HG03095 (cell line): ENCODE data around the gene ERGIC1.
"Not testable (repeated sequence)": the region's sequence is repeated elsewhere in the genome, so short reads cannot be mapped to it uniquely, and the experiment has no call there.

Experiments used
- ATAC-seq: cut with Tn5 transposase; IDR thresholded peaks from one replicate; pipeline ENCODE4 v1.9.1; 2021; ENCODE audit warnings: moderate library complexity; ENCODE audit not compliant: unreplicated experiment

The ERGIC1 gene

DNA sequence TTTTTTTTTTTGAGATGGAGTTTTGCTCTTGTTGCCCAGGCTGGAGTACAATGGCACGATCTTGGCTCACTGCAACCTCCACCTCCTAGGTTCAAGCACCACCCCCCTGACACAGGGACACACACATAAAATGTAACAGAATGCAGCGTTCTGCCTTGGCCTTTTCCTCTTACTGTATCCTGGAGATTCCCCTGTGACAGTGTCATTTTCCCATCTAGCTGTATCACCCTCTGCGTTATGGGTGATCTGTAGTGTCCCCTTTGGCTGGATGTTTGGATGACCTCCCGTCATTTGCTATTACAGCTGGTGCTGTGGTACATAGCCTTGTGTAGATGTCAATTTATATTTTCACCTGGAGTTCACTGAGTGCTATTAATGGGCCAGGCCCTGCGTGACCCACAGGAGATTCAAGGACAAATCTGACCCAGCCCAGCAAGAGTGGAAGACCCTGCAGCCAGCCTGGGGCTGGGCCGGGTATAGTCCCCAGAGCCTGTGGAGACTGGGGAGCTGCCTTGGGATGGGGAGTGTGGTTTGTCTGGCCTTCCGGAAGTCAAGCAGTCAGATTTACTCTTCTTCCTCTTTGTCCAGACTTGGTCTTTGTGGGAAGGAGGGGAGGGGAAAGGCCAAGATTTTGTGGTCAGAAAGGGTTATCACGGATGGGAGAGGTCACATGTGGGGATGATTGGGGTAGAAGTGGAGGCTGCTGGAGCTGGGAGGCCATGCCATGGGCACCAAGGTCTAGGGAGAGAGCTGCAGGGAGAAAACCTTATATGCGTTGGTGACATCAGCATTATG, 43.6 kb downstream of the ERGIC1 start:
- ATAC-seq, result no peak

DNA sequence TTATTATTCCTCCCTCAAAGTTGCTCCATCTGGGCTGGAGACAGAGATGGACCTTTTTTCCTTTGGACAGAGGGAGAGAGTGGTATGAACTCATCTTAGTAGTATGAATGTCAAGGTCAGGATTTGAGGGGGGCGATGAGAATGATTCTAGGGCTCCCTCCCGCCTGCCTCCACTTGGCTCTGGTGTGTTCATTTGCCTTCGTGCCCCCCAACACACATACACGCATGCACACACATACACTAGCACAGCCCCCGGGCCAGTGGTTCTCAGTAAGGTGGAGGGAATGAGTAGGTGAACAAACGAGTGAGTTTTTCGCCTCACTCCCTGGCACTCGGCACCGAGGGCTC, 44.5 kb downstream of the ERGIC1 start:
- ATAC-seq, result no peak

DNA sequence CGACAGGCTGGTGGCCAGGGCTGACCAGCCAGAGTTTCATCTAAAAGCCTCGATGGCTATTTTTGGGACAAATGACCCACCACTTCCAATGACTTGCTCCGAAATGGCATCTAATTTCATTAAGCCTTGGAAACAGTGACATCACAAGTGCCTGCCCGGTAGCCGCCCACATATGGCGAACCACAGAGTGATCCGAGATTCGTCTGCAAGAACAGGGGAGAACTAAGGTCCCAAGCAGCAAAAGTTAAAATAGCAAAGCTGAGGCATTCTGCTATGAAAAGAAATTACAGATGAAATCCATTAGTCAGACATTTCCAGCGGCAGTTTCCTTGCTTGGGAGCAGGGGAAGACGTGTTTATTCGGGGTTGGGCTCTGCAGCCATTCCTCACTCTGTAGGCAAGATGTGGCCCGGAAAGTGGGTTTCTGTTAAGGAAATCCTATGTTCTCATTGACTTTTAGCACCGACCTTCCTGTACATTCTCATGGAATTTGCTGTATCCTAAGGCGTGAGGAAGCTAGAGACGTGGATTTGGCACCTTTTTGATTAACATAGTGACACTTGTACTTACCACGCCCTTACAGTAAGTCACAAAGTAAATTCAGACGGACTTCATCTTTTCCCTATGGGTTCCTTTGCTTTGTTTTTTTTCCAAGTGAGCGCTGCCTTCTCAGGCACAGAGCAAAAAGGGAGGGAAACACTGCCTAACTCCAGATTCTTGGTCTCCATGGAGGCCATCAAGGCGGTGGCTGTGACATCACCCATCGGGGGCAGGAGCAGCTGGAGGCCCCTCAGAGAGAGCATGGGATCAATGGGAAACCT, 45.1 kb downstream of the ERGIC1 start:
- no peak for ATAC-seq

DNA sequence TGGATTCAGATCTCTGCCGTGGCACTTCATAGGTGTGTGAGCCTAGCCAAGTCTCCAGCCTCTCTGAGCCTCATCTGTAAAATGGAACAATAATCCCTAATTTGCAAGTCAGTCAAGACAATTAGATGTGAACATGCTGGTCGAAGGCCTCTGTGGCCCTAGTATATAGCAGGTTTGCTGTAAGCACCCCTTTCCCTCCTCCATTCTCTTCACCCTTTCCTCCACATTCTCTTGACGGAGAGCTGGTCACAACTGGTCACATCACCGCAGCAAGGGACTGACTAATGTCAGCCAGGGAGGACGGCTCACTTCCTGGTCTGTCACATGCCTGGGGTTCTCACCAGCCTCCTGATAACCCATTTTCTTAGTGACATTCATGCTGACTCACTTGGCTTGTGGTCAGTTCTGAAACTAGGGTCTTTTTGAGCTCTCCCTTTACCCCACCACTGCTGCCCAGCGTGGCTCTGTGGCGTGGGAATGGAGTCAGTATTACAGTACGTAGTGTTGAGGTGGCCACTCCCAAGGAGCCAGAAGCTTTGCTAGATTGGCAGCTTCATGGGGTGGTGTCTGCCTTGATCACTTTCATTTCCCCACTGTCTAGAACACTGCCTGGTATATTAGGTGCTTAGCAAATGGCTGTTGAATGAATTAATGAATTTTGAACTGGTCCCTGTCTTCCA, 47.8 kb downstream of the ERGIC1 start:
- peak; percentile 76 for ATAC-seq

DNA sequence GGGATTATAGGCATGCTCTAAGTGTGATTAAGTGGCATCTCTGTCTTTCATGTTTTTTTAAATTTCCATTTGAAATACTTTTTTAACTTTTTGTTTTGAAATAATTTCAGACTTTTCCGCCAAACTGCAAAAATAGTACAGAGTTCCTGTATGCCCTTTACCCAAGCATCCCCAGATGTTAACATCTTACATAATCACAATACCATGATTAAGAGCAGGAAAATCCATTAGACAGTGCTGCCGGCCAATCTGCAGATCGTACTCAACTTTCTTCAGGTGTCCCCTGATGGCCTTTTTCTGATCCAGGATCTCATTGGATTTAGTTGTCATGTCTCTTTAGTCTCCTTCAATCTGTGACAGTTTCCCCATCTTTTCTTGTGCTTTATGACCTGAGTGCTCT, 49.0 kb downstream of the ERGIC1 start:
- ATAC-seq, result no peak

DNA sequence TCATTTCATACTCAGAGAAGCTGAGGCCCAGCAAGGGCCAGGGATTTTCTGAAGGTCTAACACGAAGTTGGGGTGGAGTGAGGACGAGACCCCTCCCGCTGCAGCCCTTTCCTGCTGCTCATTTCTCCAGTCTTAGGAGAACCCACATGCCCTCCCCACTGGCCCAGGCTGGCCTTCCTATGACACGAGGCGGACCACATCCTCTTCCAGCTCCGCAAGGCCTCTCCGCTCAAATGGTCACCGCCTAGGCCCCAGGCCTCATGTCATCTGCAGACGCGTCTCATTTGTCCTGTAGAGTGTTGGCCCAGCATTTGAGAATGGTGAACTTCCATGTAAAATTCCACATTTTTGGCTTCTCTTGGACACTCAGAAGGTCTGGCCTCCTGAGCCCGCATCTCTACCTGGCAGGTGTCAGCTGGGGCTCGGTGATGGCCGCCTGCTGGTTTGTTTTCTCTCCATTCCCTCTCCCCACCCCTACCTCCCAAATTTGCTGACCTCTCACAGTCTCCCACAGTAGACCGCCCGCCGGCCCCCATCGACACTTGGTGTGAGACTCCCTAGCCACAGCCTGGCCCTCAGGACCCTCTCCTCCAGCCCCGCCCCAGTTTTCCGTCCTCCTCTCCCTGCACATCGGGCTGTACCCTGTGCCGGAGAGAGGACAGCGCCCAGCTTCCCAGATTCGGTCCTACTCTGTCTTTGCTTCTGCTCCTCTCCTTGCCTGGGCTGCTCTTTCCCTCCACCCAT, 51.7 kb downstream of the ERGIC1 start:
- no peak for ATAC-seq

DNA sequence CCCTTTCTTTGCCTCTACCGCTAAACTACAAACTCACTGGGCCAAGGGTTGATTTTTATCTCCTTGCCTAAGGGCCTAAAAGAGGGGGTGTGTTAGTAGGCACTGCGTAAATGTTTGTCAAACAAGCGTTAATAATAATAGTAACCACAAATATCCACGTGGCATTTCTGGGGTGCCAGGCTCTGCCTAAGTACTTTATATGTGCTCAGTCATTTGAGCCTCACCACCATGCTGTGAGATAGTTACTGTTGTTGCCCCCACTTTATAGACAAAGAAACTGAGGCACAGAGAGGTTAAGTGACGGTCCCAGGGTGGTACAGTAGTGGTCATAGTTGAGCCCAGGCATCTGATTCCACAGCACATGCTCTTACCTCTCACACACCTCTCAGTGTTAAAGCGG, 52.4 kb downstream of the ERGIC1 start:
- no peak for ATAC-seq

DNA sequence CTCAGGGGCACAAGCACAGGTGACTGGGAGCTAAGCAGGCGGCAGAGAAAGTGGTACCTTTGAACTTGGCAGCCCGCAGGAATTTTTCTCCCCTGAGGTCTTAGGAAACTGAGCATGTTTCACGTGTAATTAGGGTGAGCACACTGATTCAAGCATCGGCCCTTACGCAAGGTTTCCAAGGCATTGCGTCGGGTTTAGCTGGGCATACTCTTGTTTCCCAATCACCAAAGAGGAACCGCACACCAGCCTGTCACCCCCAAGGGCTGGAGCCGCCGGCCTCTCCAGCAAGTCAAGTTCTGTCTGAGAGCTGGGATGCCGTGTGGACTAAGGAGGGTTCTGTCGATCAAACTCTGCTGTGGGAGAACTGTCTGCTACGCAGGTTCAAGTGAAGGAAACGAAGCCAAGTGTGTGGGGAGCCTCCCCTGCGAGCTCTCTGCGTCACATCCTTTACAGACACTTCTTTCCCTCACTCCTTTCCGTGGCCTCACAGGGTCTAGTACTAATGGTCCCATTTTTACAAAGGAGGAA, 53.0 kb downstream of the ERGIC1 start:
- no peak for ATAC-seq

DNA sequence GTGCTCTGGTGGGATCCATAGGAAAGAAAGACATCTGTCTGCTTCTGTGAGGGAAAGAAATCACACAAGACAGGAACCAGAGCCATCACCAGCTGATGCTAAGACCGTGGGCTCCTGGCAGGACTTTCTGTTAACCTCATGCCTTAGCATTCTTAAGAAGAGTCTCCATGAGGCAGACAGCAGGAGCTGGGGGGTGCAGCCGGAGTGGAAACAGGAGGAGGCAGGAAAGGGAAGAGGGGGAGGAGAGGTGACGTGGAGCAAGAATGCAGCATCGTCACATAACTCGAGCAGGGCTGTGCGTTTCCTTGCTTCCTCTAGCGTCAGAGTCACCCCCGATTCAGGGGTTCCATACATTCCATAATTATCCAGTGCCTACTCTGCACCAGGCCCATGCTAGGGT, 53.6 kb downstream of the ERGIC1 start:
- ATAC-seq, result no peak

DNA sequence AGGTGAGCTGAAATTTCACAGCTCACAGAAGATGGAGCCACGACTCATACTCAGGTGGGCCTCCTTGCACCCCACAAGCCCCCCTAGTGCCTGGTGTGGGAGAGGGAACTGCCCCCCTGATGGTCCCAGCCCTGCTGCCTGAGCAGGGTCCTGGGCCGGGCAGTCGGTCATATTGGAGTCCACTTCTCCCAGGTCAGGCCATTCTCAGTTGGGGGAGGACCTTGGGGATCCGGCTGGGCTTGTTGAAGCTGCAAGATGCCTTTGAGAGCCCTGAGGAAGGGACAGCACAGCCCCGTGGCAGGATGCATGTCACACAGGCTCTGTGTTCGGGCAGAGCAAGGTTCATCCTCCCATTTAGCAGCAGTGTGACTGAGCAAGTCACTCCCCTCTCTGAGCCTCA, 56.6 kb downstream of the ERGIC1 start:
- no peak for ATAC-seq

DNA sequence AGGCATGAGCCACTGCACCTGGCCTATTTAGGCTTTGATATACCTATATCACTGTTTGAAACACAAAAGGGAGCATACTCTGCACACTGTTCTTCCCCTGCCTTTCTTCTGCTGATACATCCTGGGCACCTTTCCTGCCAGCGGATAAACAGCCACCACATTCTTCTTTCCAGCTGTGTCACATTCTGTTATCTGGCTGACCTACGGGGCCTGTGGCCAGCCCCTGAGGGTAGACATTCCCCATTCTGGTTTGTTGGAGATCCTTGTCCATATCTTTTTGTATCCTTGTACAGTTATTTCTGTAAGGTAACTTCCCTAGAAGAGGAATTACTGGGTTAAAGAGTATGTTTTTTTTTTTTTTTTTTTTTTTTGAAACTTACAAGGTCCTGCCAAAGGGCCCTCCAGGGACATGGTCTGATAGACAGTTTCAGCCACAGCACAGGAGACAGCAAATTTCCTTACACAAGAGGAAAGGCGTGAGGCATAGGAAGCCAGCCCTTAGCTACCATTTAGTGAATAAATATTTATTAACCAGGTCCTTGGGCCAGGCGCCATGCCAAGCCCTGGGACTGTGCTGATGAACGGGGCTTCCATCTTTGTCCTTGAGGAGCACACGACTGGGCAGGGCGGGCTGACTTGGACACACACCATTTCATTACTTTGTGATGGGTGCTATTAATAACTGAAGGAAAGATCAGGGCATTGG, 57.8 kb downstream of the ERGIC1 start:
- ATAC-seq, result no peak

DNA sequence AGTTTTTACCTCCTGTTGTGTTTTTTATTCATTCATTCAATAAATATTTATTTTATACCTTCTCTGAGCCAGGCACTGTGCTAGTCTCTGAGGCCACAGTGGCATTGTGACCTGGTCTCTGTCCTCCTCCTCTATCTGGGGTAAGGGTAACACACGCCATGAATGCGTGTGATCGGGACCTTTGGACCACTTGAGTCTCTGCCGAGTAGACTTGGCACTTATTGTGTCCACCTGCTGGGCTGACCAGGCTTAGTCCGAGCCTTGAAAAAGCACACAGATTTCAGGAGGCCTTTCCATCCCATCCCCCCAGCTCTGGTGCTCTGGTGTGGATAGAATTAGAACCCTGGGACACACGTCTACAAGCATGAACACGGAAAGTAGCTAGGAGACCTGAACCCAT, 58.7 kb downstream of the ERGIC1 start:
- ATAC-seq, result no peak

DNA sequence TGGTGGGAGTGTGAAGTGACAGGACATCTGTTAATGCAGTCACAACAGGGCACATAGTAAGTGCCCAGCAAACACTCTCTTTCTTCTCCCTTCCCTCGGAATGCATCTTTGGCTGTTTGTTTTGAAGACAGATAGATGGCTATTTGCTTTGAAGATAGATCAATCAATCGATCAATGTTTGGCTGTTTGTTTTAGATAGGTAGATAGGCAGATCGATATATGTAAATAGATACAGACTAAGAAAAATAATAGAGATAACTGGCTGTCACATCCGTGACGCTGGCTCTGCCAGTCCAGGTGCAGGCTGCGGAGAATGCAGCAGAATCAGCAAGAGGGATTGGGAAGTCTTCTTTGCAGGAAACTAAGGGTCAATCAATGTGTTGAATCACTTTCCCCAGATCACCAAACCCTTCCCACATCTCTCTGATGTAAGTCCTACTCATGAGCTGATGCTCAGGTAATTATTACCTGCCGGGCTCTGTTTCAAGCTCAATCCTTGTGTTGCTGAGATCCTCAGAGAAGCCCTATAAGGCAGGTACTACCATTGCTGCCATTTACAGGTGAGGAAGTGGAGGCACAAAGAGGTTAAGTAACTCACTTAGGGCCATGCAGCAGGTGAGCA, 60.8 kb downstream of the ERGIC1 start:
- ATAC-seq, result no peak

DNA sequence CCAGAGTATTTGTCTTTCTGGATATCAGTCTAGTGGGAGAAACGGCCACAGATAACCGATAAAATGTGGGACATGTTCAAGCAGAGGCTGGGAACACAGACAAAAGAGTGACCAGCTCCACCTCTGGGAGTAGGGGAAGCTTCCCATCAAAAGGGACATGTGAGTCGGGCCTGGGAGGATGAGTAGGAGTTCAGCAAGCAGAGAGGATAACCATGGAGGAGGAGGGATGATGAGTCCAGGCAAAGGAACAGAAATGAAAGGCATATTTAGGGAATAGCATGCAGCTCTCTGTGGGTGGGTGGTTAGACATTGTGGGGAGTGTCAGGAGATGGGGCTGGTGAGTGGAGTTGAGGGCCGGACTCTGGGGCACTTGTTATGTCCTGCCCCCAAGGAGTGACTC, 61.5 kb downstream of the ERGIC1 start:
- no peak for ATAC-seq

DNA sequence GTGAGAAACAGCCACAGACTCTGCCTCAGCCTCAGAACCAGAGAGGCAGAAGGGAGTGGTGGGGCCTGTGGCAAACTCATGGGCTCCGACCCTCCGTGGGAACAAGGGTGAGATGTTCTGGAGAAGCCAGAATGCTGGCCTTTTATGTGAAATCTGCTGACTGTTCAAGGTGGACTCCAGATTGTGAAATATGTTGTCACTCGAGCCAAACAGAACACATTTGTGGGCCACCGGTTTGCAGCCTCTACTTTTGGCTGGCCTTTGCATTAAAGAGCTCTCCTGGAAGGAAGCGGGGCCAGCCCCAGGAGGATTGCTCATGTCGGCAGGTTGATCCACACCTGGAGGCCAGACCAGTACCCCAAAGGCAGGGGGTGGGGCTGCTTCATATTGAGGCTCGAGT, 62.4 kb downstream of the ERGIC1 start:
- no peak for ATAC-seq

DNA sequence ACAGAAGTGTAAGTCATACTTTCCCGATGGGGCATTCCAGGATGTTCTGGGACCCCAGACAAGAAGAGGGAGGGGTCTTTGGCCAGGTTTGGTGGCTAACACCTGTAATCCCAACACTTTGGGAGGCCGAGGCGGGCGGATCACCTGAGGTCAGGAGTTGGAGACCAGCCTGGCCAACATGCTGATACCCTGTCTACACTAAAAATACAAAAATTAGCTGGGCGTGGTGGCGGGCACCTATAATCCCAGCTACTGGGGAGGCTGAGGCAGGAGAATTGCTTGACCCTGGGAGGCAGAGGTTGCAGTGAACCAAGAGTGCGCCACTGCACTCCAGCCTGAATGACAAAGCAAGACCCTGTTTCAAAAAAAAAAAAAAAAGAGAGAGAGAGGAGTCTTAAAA, 63.0 kb downstream of the ERGIC1 start:
- not testable (repeated sequence) for ATAC-seq

DNA sequence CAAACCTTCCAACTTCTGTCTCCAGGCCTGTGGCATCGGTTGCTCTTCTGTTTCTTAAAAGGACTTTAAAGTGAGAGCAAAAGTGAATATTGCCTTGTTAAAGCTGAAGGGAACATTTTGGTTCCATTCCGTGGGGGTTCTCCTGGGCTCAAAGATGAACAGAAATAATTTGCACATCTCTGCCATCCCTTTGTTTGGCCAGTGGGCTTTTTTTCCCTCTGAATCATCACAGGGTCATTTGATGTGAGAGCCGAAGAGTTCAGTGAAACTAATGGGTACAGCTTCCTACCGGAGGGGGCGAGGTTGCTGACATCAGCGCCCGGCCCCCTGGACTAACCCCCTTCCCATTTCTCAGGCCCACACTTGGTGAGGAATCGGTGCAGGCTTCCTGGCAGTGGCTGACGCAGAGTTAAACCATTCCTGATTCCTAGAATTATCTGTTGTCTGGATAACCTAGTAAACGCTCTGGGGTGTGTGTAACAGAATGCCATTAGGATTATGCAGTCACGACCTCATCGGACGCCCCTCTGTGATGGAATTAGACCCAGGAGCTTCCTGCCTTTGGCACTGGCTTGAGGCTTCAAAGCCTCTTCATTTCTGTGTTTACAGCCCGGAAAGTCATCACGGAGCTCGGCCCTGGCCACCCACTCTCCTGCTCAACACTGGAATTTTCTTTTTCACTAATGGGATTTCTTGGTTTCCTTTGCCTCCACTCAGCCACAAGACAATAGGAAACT, 63.6 kb downstream of the ERGIC1 start:
- no peak for ATAC-seq

DNA sequence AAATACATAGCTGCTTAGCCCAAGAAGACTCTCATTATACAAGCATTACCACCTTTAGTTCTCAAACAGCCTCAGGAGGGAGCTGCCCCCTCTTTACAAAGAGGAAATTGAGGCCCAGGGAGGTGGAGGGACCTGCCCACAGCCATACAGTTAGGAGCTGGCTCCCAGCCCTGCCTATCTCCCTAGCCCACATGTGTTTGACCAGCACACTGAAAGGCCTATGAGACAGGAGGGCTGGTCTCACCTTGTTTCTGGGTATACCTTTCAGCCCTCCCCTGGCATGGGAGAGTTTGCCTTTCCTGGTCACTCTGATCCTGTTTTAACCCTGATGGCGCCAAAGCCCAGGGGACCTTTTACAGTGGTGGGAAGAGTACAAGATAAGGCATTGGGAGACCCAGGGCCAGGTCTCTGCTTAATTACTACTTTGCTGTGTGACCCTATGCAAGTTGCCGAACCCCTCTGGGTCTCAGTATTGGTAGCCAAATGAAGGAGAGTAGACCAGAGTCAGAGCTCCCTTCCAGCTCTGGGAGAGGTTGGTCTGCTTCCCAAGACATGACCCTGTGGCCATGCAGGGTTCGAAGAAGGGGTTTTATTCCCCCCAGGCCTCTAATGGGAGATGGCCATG, 64.3 kb downstream of the ERGIC1 start:
- ATAC-seq, result no peak
